H1 (cell line): ENCODE results near the gene NEURL1. TPM values are rescaled to one million over a fixed set of nuclear protein-coding genes. Genes with fewer than 3 reads are reported as not detected.

Source experiments
- CREB1 ChIP-seq: IDR thresholded peaks from 2 replicates; pipeline ENCODE4 v1.6.1; 2012; ENCODE audit warnings: inconsistent platforms
- EGR1 ChIP-seq: IDR thresholded peaks from 2 replicates; pipeline ENCODE4 v1.6.1; 2011; ENCODE audit warnings: low read depth, low read length, borderline replicate concordance
- EP300 ChIP-seq, 2 experiments: IDR thresholded peaks; 1 replicate in 1 of 2; 2 replicates in 1 of 2; pipeline ENCODE4 v1.6.1; 2011 to 2012; ENCODE audit warnings: low read depth in 2 of 2, low read length in 2 of 2, mild to moderate bottlenecking in 2 of 2, borderline replicate concordance in 1 of 2, inconsistent platforms in 1 of 2, moderate library complexity in 1 of 2
- HDAC2 ChIP-seq, 2 experiments: fragments of 300-600 bp in 1 of 2; sonication (generic) in 1 of 2; IDR thresholded peaks; 2 replicates each; pipeline ENCODE4 v1.6.1; 2011 to 2012; ENCODE audit warnings: low read depth in 2 of 2, low read length in 2 of 2, mild to moderate bottlenecking in 2 of 2, moderate library complexity in 2 of 2, borderline replicate concordance in 1 of 2, inconsistent platforms in 1 of 2
- SRF ChIP-seq: IDR thresholded peaks from 2 replicates; pipeline ENCODE4 v1.6.1; 2011; ENCODE audit warnings: mild to moderate bottlenecking, low read depth, low read length, moderate library complexity
- polyA plus RNA-seq, 7 experiments: library from polyadenylated mRNA; depleted of rRNA in 3 of 7; stranded (reverse) in 5 of 7; unstranded in 2 of 7; fragments of >200 nt in 5 of 7; fragments of 200-250 nt in 2 of 7; gene quantifications; 1 replicate in 5 of 7; 2 replicates in 1 of 7; 4 replicates in 1 of 7; pipeline versions ENCODE4 v1.2.1 to v1.2.3, GENCODE V29; 2011 to 2013; ENCODE audit warnings: missing spikeins in 2 of 7, mixed read lengths in 2 of 7
- total RNA-seq: library from RNA; stranded (reverse); fragmentation: NEBNext Ultra II Directional; extraction: Animal tissue kit (Norgen Biotek cat#: 25700); gene quantifications from 2 replicates; pipeline ENCODE4 v1.2.1, GENCODE V29; 2021
- TF ChIP-seq, protein P1 (sequence below), 3 experiments: IDR thresholded peaks; 1 replicate in 2 of 3; 2 replicates in 1 of 3; pipeline versions ENCODE4 v1.5.1 to v1.6.1; 2011; ENCODE audit warnings: low read length in 3 of 3, mild to moderate bottlenecking in 3 of 3, inconsistent platforms in 2 of 3, low read depth in 1 of 3, moderate library complexity in 1 of 3; ENCODE audit not compliant: insufficient read depth in 1 of 3; ENCODE audit errors: control extremely low read depth in 1 of 3
- TF ChIP-seq, protein P2 (sequence below): IDR thresholded peaks from 2 replicates; pipeline ENCODE4 v1.6.1; 2011; ENCODE audit warnings: low read depth, mild to moderate bottlenecking, low read length; ENCODE audit not compliant: insufficient read depth

The NEURL1 gene
- total and polyA plus RNA-seq, 2 of the 8 experiments (the other 6 are each of a cell fraction or from before 2014, with no cell fraction given), result 0.54 to 0.58 TPM

DNA sequence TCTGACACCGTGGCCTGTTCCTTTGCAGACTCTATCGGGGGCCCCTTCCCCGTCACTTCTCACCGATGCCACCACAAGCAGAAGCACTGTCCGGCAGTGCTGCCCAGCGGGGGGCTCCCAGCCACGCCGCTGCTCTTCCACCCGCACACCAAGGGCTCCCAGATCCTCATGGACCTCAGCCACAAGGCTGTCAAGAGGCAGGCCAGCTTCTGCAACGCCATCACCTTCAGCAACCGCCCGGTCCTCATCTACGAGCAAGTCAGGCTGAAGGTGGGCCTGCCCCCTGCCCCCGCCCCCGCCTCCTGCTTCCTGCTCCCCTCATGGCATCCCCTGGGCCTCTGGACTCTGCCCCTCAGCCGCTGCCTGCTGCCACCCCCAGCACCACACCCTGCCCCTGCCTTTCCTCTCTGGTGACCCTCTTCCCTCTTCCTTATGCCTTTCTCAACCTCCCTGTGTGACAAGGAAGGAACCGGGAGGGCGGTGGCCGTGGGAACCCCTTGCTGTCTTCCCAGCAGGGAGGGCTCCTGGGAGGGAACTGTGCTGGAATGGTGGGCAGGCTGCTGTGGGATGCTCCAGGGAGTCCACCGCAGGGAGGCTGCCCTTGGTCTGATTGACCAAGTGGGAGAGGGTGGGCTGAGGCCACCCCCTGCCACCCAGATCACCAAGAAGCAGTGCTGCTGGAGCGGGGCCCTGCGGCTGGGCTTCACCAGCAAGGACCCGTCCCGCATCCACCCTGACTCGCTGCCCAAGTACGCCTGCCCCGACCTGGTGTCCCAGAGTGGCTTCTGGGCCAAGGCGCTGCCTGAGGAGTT is 77.5 kb downstream of the NEURL1 start (continued):
- TF ChIP-seq, protein P1, sequence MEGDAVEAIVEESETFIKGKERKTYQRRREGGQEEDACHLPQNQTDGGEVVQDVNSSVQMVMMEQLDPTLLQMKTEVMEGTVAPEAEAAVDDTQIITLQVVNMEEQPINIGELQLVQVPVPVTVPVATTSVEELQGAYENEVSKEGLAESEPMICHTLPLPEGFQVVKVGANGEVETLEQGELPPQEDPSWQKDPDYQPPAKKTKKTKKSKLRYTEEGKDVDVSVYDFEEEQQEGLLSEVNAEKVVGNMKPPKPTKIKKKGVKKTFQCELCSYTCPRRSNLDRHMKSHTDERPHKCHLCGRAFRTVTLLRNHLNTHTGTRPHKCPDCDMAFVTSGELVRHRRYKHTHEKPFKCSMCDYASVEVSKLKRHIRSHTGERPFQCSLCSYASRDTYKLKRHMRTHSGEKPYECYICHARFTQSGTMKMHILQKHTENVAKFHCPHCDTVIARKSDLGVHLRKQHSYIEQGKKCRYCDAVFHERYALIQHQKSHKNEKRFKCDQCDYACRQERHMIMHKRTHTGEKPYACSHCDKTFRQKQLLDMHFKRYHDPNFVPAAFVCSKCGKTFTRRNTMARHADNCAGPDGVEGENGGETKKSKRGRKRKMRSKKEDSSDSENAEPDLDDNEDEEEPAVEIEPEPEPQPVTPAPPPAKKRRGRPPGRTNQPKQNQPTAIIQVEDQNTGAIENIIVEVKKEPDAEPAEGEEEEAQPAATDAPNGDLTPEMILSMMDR (IDR thresholded peaks at IDR 0.05; ENCODE audit: control extremely low read depth in 1 of 3, insufficient read depth in 1 of 3, low read depth in 1 of 3, low read length in 3 of 3), result no peak
- TF ChIP-seq SRF (no peak), EP300 (IDR thresholded peaks at IDR 0.05; ENCODE audit: borderline replicate concordance in 1 of 2, low read depth in 2 of 2, low read length in 2 of 2) (no peak), EGR1 (no peak), CREB1 (no peak), HDAC2 (IDR thresholded peaks at IDR 0.05; ENCODE audit: borderline replicate concordance in 1 of 2, low read depth in 2 of 2, low read length in 2 of 2) (no peak)
- TF ChIP-seq, protein P2, sequence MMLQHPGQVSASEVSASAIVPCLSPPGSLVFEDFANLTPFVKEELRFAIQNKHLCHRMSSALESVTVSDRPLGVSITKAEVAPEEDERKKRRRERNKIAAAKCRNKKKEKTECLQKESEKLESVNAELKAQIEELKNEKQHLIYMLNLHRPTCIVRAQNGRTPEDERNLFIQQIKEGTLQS, result no peak
